Neuronal stem cell (in vitro differentiated cells): ENCODE data around the gene APLNR.

Experiments used
- DNase-seq: peaks from one replicate; pipeline ENCODE4 v3.0.0-alpha.2; 2013; ENCODE audit warnings: low spot score
- H2AFZ ChIP-seq: one replicate; pipeline ENCODE4 v1.6.1; 2013; ENCODE audit warnings: mild to moderate bottlenecking, low read length, inconsistent platforms
- H2AK5ac ChIP-seq: 2 replicates; pipeline ENCODE4 v1.6.1; 2013; ENCODE audit warnings: low read depth, mild to moderate bottlenecking, inconsistent platforms, low read length, moderate library complexity, mixed read lengths
- H2BK120ac ChIP-seq: 2 replicates; pipeline ENCODE4 v1.6.1; 2013; ENCODE audit warnings: low read depth, mild to moderate bottlenecking, inconsistent platforms, low read length, moderate library complexity, mixed read lengths
- H2BK12ac ChIP-seq: one replicate; pipeline ENCODE4 v1.6.1; 2013; ENCODE audit warnings: low read length, inconsistent platforms
- H2BK15ac ChIP-seq: 2 replicates; pipeline ENCODE4 v1.6.1; 2013; ENCODE audit warnings: mild to moderate bottlenecking, low read length, inconsistent platforms, mixed read lengths
- H2BK5ac ChIP-seq: one replicate; pipeline ENCODE4 v1.6.1; 2013; ENCODE audit warnings: inconsistent platforms, mild to moderate bottlenecking, low read length, moderate library complexity
- H3K14ac ChIP-seq: one replicate; pipeline ENCODE4 v1.6.1; 2013; ENCODE audit warnings: low read length, inconsistent platforms
- H3K18ac ChIP-seq: 2 replicates; pipeline ENCODE4 v1.6.1; 2013; ENCODE audit warnings: low read length, inconsistent platforms
- H3K23ac ChIP-seq: 2 replicates; pipeline ENCODE4 v1.6.1; 2013; ENCODE audit warnings: low read depth, mild to moderate bottlenecking, mixed read lengths, low read length, inconsistent platforms; ENCODE audit not compliant: poor library complexity
- H3K27ac ChIP-seq: replicated peaks from 3 replicates; pipeline ENCODE4 v1.5.1; 2013; ENCODE audit warnings: low read length, inconsistent platforms
- H3K27me3 ChIP-seq, 3 experiments: 2 replicates each; pipeline ENCODE4 v1.6.1; 2013; ENCODE audit warnings: low read length in 3 of 3, mild to moderate bottlenecking in 2 of 3, inconsistent platforms in 1 of 3, low read depth in 1 of 3, mixed read lengths in 1 of 3, moderate library complexity in 1 of 3; ENCODE audit not compliant: control insufficient read depth in 3 of 3, insufficient read depth in 3 of 3
- H3K36me3 ChIP-seq, 2 donors: replicated peaks in 1 of 2; 2 replicates each; pipeline ENCODE4 v1.6.1; 2013; ENCODE audit warnings: low read length in 2 of 2; ENCODE audit not compliant: control insufficient read depth in 2 of 2, insufficient read depth in 2 of 2
- H3K4ac ChIP-seq: 2 replicates; pipeline ENCODE4 v1.6.1; 2013; ENCODE audit warnings: inconsistent platforms, mild to moderate bottlenecking, low read length, moderate library complexity
- H3K4me1 ChIP-seq, 2 donors: 1 replicate in 1 of 2; 2 replicates in 1 of 2; pipeline ENCODE4 v1.6.1; 2013; ENCODE audit warnings: low read length in 2 of 2, low read depth in 1 of 2; ENCODE audit not compliant: control insufficient read depth in 2 of 2, insufficient read depth in 1 of 2
- H3K4me2 ChIP-seq: one replicate; pipeline ENCODE4 v1.6.1; 2013; ENCODE audit warnings: mild to moderate bottlenecking, low read length, inconsistent platforms; ENCODE audit not compliant: insufficient read depth, poor library complexity, severe bottlenecking
- H3K4me3 ChIP-seq, 2 donors: 2 replicates each; pipeline ENCODE4 v1.5.1; 2013; ENCODE audit warnings: low read length in 2 of 2, mild to moderate bottlenecking in 2 of 2, inconsistent platforms in 1 of 2, moderate library complexity in 1 of 2
- H3K79me1 ChIP-seq: one replicate; pipeline ENCODE4 v1.6.1; 2013; ENCODE audit warnings: low read depth, mild to moderate bottlenecking, inconsistent platforms, low read length, moderate library complexity
- H3K9ac ChIP-seq: one replicate; pipeline ENCODE4 v1.6.1; 2013; ENCODE audit warnings: mild to moderate bottlenecking, low read depth, low read length, inconsistent platforms; ENCODE audit not compliant: poor library complexity
- H3K9me3 ChIP-seq, 2 donors: replicated peaks in 1 of 2; 2 replicates each; pipeline versions ENCODE3 to v1.6.1; 2013; ENCODE audit warnings: low read length in 2 of 2, mild to moderate bottlenecking in 2 of 2, inconsistent platforms in 1 of 2, low read depth in 1 of 2, mixed read lengths in 1 of 2, moderate library complexity in 1 of 2; ENCODE audit not compliant: control insufficient read depth in 2 of 2, insufficient read depth in 1 of 2
- H4K8ac ChIP-seq: one replicate; pipeline ENCODE4 v1.6.1; 2013; ENCODE audit warnings: low read depth, mild to moderate bottlenecking, inconsistent platforms, low read length, moderate library complexity
- H4K91ac ChIP-seq: one replicate; pipeline ENCODE4 v1.6.1; 2013; ENCODE audit warnings: low read length, low read depth, mild to moderate bottlenecking, inconsistent platforms; ENCODE audit not compliant: poor library complexity
- WGBS, 2 donors: extraction: QIAGEN DNeasy Blood & Tissue Kit; methylation state at CpG; one replicate each; pipeline ENCODE4 v1.1.7; 2013; ENCODE audit warnings: missing lambda C conversion rate in 2 of 2, mixed read lengths in 1 of 2; ENCODE audit not compliant: insufficient read length in 2 of 2, insufficient replicate concordance in 1 of 2; ENCODE audit errors: extremely low coverage in 2 of 2; 5-methylcytosine and 5-hydroxymethylcytosine counted together

Gene APLNR

GRCh38 chr11:57203882-57204480 lies 33.1 kb downstream of the APLNR start:
- no peak overlapping the region for H2AFZ ChIP-seq
- peaks cover 8% of the 10 kb centered on the region in 2 donors for H3K4me1 ChIP-seq
- no peak overlapping the region for H3K27ac ChIP-seq
- no peak overlapping the region for H3K9ac ChIP-seq
- H4K8ac ChIP-seq, result no peak overlapping the region
- H3K4ac ChIP-seq, result no peak overlapping the region
- H3K23ac ChIP-seq, result no peak overlapping the region
- no peaks in the 10 kb centered on the region for H3K9me3 ChIP-seq
- no peak overlapping the region for H3K14ac ChIP-seq
- H2BK12ac ChIP-seq, result no peak overlapping the region
- H2BK15ac ChIP-seq, result no peak overlapping the region
- H2AK5ac ChIP-seq, result no peak overlapping the region
- H3K4me2 ChIP-seq, result no peak overlapping the region
- H2BK5ac ChIP-seq, result no peak overlapping the region
- no CpG with 5 or more reads among the region's 7 CpGs for WGBS, 2 donors
- no peak for DNase-seq
- no peaks in the 10 kb centered on the region for H3K36me3 ChIP-seq
- H3K27me3 ChIP-seq, result no peaks in the 10 kb centered on the region
- no peak overlapping the region for H3K4me3 ChIP-seq
- no peak overlapping the region for H2BK120ac ChIP-seq
- no peak overlapping the region for H4K91ac ChIP-seq
- H3K18ac ChIP-seq, result no peak overlapping the region
- no peaks in the 10 kb centered on the region for H3K79me1 ChIP-seq

GRCh38 chr11:57203359-57203758 lies 33.7 kb downstream of the APLNR start:
- Histone ChIP-seq H3K4me3 (no peak overlapping the region), H2BK15ac (no peak overlapping the region), H2BK5ac (no peak overlapping the region), H3K14ac (no peak overlapping the region), H3K27me3 (no peaks in the 10 kb centered on the region), H3K36me3 (no peaks in the 10 kb centered on the region), H3K79me1 (no peaks in the 10 kb centered on the region), H4K8ac (no peak overlapping the region), H3K18ac (no peak overlapping the region), H3K9ac (no peak overlapping the region), H2AFZ (peak overlapping the region; percentile 14), H3K23ac (no peak overlapping the region), H2AK5ac (no peak overlapping the region), H3K4me2 (no peak overlapping the region), H3K4me1 (peaks cover 8% of the 10 kb centered on the region in 2 donors), H3K9me3 (no peaks in the 10 kb centered on the region), H3K4ac (no peak overlapping the region), H2BK12ac (no peak overlapping the region), H2BK120ac (no peak overlapping the region), H3K27ac (no peak overlapping the region), H4K91ac (no peak overlapping the region)
- DNase-seq, result no peak
- WGBS, 2 donors, result no CpG with 5 or more reads among the region's 3 CpGs

GRCh38 chr11:57202281-57202680 lies 34.8 kb downstream of the APLNR start:
- H3K9me3 ChIP-seq, result no peaks in the 10 kb centered on the region

GRCh38 chr11:57200917-57201316 lies 36.1 kb downstream of the APLNR start:
- H4K91ac ChIP-seq, result no peak overlapping the region
- no peak overlapping the region for H3K9ac ChIP-seq
- WGBS, 2 donors, result no CpG with 5 or more reads among the region's 7 CpGs
- H3K4me3 ChIP-seq, result no peak overlapping the region
- H2BK12ac ChIP-seq, result no peak overlapping the region
- peak overlapping the region; percentile 13 for H2BK120ac ChIP-seq
- H3K4ac ChIP-seq, result no peak overlapping the region
- no peak overlapping the region for H2BK5ac ChIP-seq
- H3K36me3 ChIP-seq, result no peaks in the 10 kb centered on the region
- H3K79me1 ChIP-seq, result no peaks in the 10 kb centered on the region
- no peak overlapping the region for H2BK15ac ChIP-seq
- peaks cover 8 to 11% of the 10 kb centered on the region in 2 donors for H3K4me1 ChIP-seq
- no peak overlapping the region for H2AK5ac ChIP-seq
- H2AFZ ChIP-seq, result peak overlapping the region; percentile 27
- no peak overlapping the region for H3K14ac ChIP-seq
- no peak overlapping the region for H3K18ac ChIP-seq
- no peak overlapping the region for H3K23ac ChIP-seq
- H3K27me3 ChIP-seq, result no peaks in the 10 kb centered on the region
- no peak for DNase-seq
- H3K9me3 ChIP-seq, result no peaks in the 10 kb centered on the region
- no peak overlapping the region for H3K4me2 ChIP-seq
- H4K8ac ChIP-seq, result no peak overlapping the region
- no peak overlapping the region for H3K27ac ChIP-seq

More at GRCh38 chr11:57202281-57202680, 34.8 kb downstream of the APLNR start:
- H3K23ac ChIP-seq, result no peak overlapping the region
- no CpG with 5 or more reads among the region's 10 CpGs for WGBS, 2 donors
- H2BK15ac ChIP-seq, result no peak overlapping the region
- H3K27ac ChIP-seq, result no peak overlapping the region
- H3K9ac ChIP-seq, result no peak overlapping the region
- no peak overlapping the region for H2BK120ac ChIP-seq
- H3K4ac ChIP-seq, result no peak overlapping the region
- H3K4me3 ChIP-seq, result no peak overlapping the region
- DNase-seq, result no peak
- H2BK5ac ChIP-seq, result no peak overlapping the region
- no peak overlapping the region for H3K14ac ChIP-seq
- H2AFZ ChIP-seq, result peak overlapping the region; percentile 47
- no peaks in the 10 kb centered on the region for H3K36me3 ChIP-seq
- no peak overlapping the region for H2AK5ac ChIP-seq
- H3K4me1 ChIP-seq, result peaks cover 8 to 11% of the 10 kb centered on the region in 2 donors
- H3K18ac ChIP-seq, result peak overlapping the region; percentile 78
- no peak overlapping the region for H2BK12ac ChIP-seq
- no peaks in the 10 kb centered on the region for H3K79me1 ChIP-seq
- H3K27me3 ChIP-seq, result no peaks in the 10 kb centered on the region
- no peak overlapping the region for H4K8ac ChIP-seq
- no peak overlapping the region for H3K4me2 ChIP-seq
- no peak overlapping the region for H4K91ac ChIP-seq
